ENCODE data around the gene OLA1. TPM values are rescaled to one million over a fixed set of nuclear protein-coding genes. Genes with fewer than 3 reads are reported as not detected.

Gene OLA1
- total RNA-seq, 1 experiment from 2014 or later = 109 TPM

DNA sequence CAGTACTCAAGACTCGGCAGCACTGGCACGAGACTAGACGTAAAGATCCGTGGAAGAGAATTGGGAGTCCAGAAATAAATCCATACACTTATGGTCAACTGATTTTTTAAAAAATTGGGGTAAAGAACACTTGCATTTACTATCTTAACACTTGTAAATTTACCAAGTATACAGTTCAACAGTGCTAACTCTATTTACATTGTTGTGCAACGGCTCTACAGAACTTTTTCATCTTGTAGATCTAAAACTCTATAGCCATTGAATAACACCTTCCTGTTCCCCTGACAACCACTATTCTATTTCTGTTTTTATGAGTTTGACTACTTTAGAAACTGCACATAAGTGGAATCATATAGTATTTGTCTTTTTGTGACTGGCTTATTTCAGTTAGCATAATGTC is 153.8 kb downstream of the OLA1 start:
- no peaks in the 10 kb centered on the region for H3K36me3 Mint-ChIP-seq
- CTCF ChIA-PET = no interaction called here
- H3K4me3 Mint-ChIP-seq = no peak overlapping the region
- TF ChIP-seq ESRRA (CRISPR knock-in tag; IDR thresholded peaks at IDR 0.05; ENCODE audit: borderline replicate concordance) (no peak), AR (CRISPR knock-in tag; IDR thresholded peaks at IDR 0.05) (no peak)
- POLR2A ChIA-PET = no interaction called here
- no peaks in the 10 kb centered on the region for H3K27me3 Mint-ChIP-seq (ENCODE audit: low read depth)
- no peak for DNase-seq (ENCODE audit: low spot score)
- no peaks in the 10 kb centered on the region for H3K4me1 Mint-ChIP-seq
- no peak for ATAC-seq
- H3K9me3 Mint-ChIP-seq = no peaks in the 10 kb centered on the region
- H3K27ac Mint-ChIP-seq = no peak overlapping the region

GRCh38 chr2:174090476-174090875 is 157.9 kb downstream of the OLA1 start:
- Mint-ChIP-seq H3K9me3 (no peaks in the 10 kb centered on the region), H3K4me1 (no peaks in the 10 kb centered on the region), H3K27me3 (ENCODE audit: low read depth) (peaks cover 12% of the 10 kb centered on the region), H3K36me3 (no peaks in the 10 kb centered on the region), H3K4me3 (no peak overlapping the region), H3K27ac (0 out of 2 replicates have a peak overlapping the region, but pooled peaks have one; percentile 12)
- DNase-seq (ENCODE audit: low spot score) (no peak), ATAC-seq (no peak)
- CTCF ChIA-PET = interaction anchor here (1.7 kb wide), 1 partner anchor 12 kb away, joined by 4 read pairs; no protein-coding TSS in a partner anchor
- POLR2A ChIA-PET = no interaction called here
- TF ChIP-seq JAZF1 (CRISPR knock-in tag; IDR thresholded peaks at IDR 0.05) (no peak), ZNF671 (CRISPR knock-in tag; IDR thresholded peaks at IDR 0.05) (no peak), NR2C2 (CRISPR knock-in tag; IDR thresholded peaks at IDR 0.05) (no peak), NFYB (CRISPR knock-in tag; conservative IDR thresholded peaks at IDR 0.05; ENCODE audit: low read depth) (no peak), NFE2L1 (CRISPR knock-in tag; IDR thresholded peaks at IDR 0.05) (no peak), ESRRA (CRISPR knock-in tag; IDR thresholded peaks at IDR 0.05; ENCODE audit: borderline replicate concordance) (no peak), ARID4B (CRISPR knock-in tag; IDR thresholded peaks at IDR 0.05; ENCODE audit: borderline replicate concordance) (no peak), ZNF317 (CRISPR knock-in tag; IDR thresholded peaks at IDR 0.05; ENCODE audit: borderline replicate concordance, low read depth) (no peak), PRRX2 (CRISPR knock-in tag; IDR thresholded peaks at IDR 0.05) (no peak), ATF2 (CRISPR knock-in tag; IDR thresholded peaks at IDR 0.05; ENCODE audit: borderline replicate concordance, low read depth) (no peak), USF2 (CRISPR knock-in tag; IDR thresholded peaks at IDR 0.05) (no peak)
- TF ChIP-seq, protein P1, sequence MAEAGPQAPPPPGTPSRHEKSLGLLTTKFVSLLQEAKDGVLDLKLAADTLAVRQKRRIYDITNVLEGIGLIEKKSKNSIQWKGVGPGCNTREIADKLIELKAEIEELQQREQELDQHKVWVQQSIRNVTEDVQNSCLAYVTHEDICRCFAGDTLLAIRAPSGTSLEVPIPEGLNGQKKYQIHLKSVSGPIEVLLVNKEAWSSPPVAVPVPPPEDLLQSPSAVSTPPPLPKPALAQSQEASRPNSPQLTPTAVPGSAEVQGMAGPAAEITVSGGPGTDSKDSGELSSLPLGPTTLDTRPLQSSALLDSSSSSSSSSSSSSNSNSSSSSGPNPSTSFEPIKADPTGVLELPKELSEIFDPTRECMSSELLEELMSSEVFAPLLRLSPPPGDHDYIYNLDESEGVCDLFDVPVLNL (CRISPR knock-in tag; IDR thresholded peaks at IDR 0.05; ENCODE audit: borderline replicate concordance, low read depth) = no peak
- TF ChIP-seq, protein P2, sequence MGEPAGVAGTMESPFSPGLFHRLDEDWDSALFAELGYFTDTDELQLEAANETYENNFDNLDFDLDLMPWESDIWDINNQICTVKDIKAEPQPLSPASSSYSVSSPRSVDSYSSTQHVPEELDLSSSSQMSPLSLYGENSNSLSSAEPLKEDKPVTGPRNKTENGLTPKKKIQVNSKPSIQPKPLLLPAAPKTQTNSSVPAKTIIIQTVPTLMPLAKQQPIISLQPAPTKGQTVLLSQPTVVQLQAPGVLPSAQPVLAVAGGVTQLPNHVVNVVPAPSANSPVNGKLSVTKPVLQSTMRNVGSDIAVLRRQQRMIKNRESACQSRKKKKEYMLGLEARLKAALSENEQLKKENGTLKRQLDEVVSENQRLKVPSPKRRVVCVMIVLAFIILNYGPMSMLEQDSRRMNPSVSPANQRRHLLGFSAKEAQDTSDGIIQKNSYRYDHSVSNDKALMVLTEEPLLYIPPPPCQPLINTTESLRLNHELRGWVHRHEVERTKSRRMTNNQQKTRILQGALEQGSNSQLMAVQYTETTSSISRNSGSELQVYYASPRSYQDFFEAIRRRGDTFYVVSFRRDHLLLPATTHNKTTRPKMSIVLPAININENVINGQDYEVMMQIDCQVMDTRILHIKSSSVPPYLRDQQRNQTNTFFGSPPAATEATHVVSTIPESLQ (CRISPR knock-in tag; IDR thresholded peaks at IDR 0.05) = no peak
- TF ChIP-seq, protein P3, sequence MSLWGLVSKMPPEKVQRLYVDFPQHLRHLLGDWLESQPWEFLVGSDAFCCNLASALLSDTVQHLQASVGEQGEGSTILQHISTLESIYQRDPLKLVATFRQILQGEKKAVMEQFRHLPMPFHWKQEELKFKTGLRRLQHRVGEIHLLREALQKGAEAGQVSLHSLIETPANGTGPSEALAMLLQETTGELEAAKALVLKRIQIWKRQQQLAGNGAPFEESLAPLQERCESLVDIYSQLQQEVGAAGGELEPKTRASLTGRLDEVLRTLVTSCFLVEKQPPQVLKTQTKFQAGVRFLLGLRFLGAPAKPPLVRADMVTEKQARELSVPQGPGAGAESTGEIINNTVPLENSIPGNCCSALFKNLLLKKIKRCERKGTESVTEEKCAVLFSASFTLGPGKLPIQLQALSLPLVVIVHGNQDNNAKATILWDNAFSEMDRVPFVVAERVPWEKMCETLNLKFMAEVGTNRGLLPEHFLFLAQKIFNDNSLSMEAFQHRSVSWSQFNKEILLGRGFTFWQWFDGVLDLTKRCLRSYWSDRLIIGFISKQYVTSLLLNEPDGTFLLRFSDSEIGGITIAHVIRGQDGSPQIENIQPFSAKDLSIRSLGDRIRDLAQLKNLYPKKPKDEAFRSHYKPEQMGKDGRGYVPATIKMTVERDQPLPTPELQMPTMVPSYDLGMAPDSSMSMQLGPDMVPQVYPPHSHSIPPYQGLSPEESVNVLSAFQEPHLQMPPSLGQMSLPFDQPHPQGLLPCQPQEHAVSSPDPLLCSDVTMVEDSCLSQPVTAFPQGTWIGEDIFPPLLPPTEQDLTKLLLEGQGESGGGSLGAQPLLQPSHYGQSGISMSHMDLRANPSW (CRISPR knock-in tag; conservative IDR thresholded peaks at IDR 0.05; ENCODE audit: low read depth) = no peak
- TF ChIP-seq, protein P4, sequence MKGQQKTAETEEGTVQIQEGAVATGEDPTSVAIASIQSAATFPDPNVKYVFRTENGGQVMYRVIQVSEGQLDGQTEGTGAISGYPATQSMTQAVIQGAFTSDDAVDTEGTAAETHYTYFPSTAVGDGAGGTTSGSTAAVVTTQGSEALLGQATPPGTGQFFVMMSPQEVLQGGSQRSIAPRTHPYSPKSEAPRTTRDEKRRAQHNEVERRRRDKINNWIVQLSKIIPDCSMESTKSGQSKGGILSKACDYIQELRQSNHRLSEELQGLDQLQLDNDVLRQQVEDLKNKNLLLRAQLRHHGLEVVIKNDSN (CRISPR knock-in tag; IDR thresholded peaks at IDR 0.05) = no peak

All from WTC11 (cell line).